K562 (cell line): ENCODE measurements around the gene CCR9. TPM values are rescaled to one million over a fixed set of nuclear protein-coding genes. Genes with fewer than 3 reads are reported as not detected.

Experiments used
- ATF7 ChIP-seq: fragments of 450-650 bp; IDR thresholded peaks from 2 replicates; pipeline ENCODE4 v1.7.1; 2014; ENCODE audit warnings: mild to moderate bottlenecking, moderate library complexity
- MTF1 ChIP-seq: fragments of 250-450 bp; sonication (Bioruptor Pico); IDR thresholded peaks from 2 replicates; pipeline ENCODE4 v1.9.0; 2021; ENCODE audit warnings: moderate library complexity, mild to moderate bottlenecking, inconsistent platforms, borderline replicate concordance
- NEUROD1 ChIP-seq: fragments of 150-350 bp; IDR thresholded peaks from 2 replicates; pipeline ENCODE4 v1.6.1; 2014; ENCODE audit warnings: borderline replicate concordance, low read length, low read depth; ENCODE audit not compliant: partially characterized antibody
- RFX1 ChIP-seq: fragments of 450-650 bp; IDR thresholded peaks from 2 replicates; pipeline ENCODE4 v1.6.1; 2016; ENCODE audit warnings: mild to moderate bottlenecking, moderate library complexity
- SMC3 ChIP-seq: conservative IDR thresholded peaks from 2 replicates; pipeline ENCODE4 v1.6.1; 2011; ENCODE audit warnings: low read depth, low read length, improper control_type of control experiment; ENCODE audit not compliant: insufficient read depth
- SRSF9 ChIP-seq: fragments of 200-400 bp; formaldehyde crosslinking; IDR thresholded peaks from 2 replicates; pipeline ENCODE4 v1.6.1; 2017; ENCODE audit warnings: low read depth, low read length, borderline replicate concordance
- YBX1 ChIP-seq: fragments of 450-650 bp; IDR thresholded peaks from 2 replicates; pipeline ENCODE4 v1.7.1; 2016; ENCODE audit warnings: mild to moderate bottlenecking
- YY1 ChIP-seq, 3 experiments: IDR thresholded peaks; 2 replicates each; pipeline ENCODE4 v1.6.1; 2011; ENCODE audit warnings: low read length in 2 of 3, mild to moderate bottlenecking in 2 of 3, moderate library complexity in 2 of 3, borderline replicate concordance in 1 of 3, control low read depth in 1 of 3, low read depth in 1 of 3; ENCODE audit not compliant: insufficient read depth in 3 of 3, insufficient replicate concordance in 2 of 3, control insufficient read depth in 1 of 3, insufficient read length in 1 of 3; ENCODE audit errors: extremely low read depth in 1 of 3
- ZC3H4 ChIP-seq: sonication (generic); formaldehyde crosslinking; IDR thresholded peaks from 2 replicates; pipeline ENCODE4 v1.9.0; 2021; ENCODE audit warnings: missing genetic modification reagents, borderline replicate concordance
- ZNF184 ChIP-seq: sonication (generic); formaldehyde crosslinking; IDR thresholded peaks from 2 replicates; pipeline ENCODE4 v1.5.0; 2020; ENCODE audit warnings: missing genetic modification reagents
- ZNF695 ChIP-seq: fragments of 450-650 bp; formaldehyde crosslinking; IDR thresholded peaks from 2 replicates; pipeline ENCODE4 v1.4.0; 2020; ENCODE audit warnings: mild to moderate bottlenecking, moderate library complexity
- ZSCAN32 ChIP-seq: fragments of 450-650 bp; formaldehyde crosslinking; IDR thresholded peaks from 2 replicates; pipeline ENCODE4 v1.4.0; 2020; ENCODE audit warnings: mild to moderate bottlenecking, moderate library complexity
- polyA plus RNA-seq, 8 experiments: library from polyadenylated mRNA; depleted of rRNA in 4 of 8; stranded (reverse) in 5 of 8; unstranded in 3 of 8; fragments of >200 nt; fragmentation: Nextera tagmentation in 2 of 8; fragmentation: Illumina TruSeq in 1 of 8; extraction: Ambion mirVana in 2 of 8; extraction: Trizol in 1 of 8; gene quantifications; 2 replicates each; pipeline versions ENCODE4 v1.2.1 to v1.2.3, GENCODE V29; 2011 to 2014; ENCODE audit warnings: inconsistent platforms in 1 of 8, missing spikeins in 1 of 8
- total RNA-seq, 7 experiments: library from RNA; depleted of rRNA in 6 of 7; stranded (reverse); fragments of >200 nt in 6 of 7; fragmentation: Illumina TruSeq in 2 of 7; extraction: Trizol in 2 of 7; gene quantifications; 2 replicates each; pipeline versions ENCODE4 v1.2.1 to v1.2.3, GENCODE V29; 2011 to 2021; ENCODE audit warnings: low replicate concordance in 1 of 7
- TF ChIP-seq, protein P1 (sequence below), 2 experiments: IDR thresholded peaks; 2 replicates each; pipeline ENCODE4 v1.6.1; 2011; ENCODE audit warnings: borderline replicate concordance in 1 of 2, control low read depth in 1 of 2, low read depth in 1 of 2, low read length in 1 of 2, mild to moderate bottlenecking in 1 of 2, mixed read lengths in 1 of 2, moderate library complexity in 1 of 2; ENCODE audit not compliant: insufficient read depth in 1 of 2, insufficient read length in 1 of 2, poor library complexity in 1 of 2, severe bottlenecking in 1 of 2; ENCODE audit errors: extremely low read depth in 1 of 2
- TF ChIP-seq, protein P2 (sequence below): fragments of 250-450 bp; sonication (Bioruptor Pico); IDR thresholded peaks from 2 replicates; pipeline ENCODE4 v1.9.0; 2021; ENCODE audit warnings: mild to moderate bottlenecking
- TF ChIP-seq, protein P3 (sequence below), 2 experiments: fragments of 450-650 bp in 1 of 2; sonication (generic) in 1 of 2; formaldehyde crosslinking; conservative IDR thresholded peaks; 2 replicates each; pipeline versions ENCODE4 v1.4.0 to v1.8.1; 2020 to 2022; ENCODE audit warnings: mild to moderate bottlenecking in 1 of 2, missing genetic modification reagents in 1 of 2
- TF ChIP-seq, protein P4 (sequence below): sonication (generic); formaldehyde crosslinking; IDR thresholded peaks from 2 replicates; pipeline ENCODE4 v1.8.0; 2022; ENCODE audit warnings: missing genetic modification reagents, mild to moderate bottlenecking, borderline replicate concordance
- TF ChIP-seq, protein P5 (sequence below): fragments of 250-450 bp; sonication (Bioruptor Pico); IDR thresholded peaks from 2 replicates; pipeline ENCODE4 v1.4.0; 2020; ENCODE audit warnings: mild to moderate bottlenecking, moderate library complexity, borderline replicate concordance

The CCR9 gene
- total and polyA plus RNA-seq, 9 of the 15 experiments (the other 6 are each of a cell fraction or from before 2014, with no cell fraction given), result not detected

DNA sequence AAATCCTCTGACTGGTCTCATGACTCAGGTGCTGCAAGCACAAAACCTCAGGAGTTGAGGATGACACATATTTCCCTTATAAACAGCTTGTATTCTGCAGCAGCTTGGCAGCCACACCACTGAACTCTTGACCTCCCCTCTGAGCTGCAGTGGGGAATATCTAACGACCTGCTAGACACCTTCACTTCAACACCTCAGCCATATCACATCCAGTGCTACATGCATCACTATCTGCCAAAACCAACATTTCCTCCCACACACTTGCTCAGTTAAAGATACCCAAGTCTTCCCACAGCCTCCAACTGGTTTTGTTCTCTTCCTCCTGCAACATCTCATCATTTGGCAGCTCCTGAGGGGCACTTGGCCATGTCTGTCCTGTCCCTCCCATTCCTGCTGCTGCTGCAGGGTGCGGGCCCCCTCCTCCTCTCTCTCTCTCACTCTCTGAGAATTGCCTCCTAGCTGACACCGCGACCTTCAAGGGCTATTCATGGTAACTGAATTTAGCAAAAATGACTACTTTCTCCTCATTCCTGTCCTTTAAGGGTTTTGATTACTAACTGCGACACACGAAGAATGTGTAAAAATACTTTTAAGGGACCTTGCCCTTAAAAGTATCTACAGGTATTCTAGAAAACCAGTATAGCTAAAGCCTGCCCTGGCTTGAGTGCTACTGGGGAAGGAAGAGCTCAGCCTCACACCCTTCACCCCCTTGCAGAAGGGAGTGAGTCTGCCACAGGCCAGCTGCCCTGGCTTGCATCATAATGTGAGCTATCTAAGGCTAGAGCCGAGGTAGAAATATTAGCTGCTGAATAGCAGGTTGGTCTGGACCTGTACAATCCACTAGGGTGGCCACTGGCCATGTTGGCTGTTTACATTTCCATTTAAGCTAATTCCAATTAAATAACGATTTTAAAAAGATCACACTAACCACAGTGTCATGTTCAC is 5.0 kb upstream of the CCR9 start (continued):
- TF ChIP-seq, protein P1, sequence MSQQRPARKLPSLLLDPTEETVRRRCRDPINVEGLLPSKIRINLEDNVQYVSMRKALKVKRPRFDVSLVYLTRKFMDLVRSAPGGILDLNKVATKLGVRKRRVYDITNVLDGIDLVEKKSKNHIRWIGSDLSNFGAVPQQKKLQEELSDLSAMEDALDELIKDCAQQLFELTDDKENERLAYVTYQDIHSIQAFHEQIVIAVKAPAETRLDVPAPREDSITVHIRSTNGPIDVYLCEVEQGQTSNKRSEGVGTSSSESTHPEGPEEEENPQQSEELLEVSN (IDR thresholded peaks at IDR 0.05; ENCODE audit: borderline replicate concordance in 1 of 2, extremely low read depth in 1 of 2, insufficient read depth in 1 of 2, insufficient read length in 1 of 2, low read depth in 1 of 2, low read length in 1 of 2, poor library complexity in 1 of 2, severe bottlenecking in 1 of 2), result no peak
- no peak for TF ChIP-seq MTF1 (CRISPR knock-in tag)
- no peak for TF ChIP-seq SMC3
- TF ChIP-seq, protein P2, sequence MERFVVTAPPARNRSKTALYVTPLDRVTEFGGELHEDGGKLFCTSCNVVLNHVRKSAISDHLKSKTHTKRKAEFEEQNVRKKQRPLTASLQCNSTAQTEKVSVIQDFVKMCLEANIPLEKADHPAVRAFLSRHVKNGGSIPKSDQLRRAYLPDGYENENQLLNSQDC, result no peak
- no peak for TF ChIP-seq ZNF695 (CRISPR knock-in tag)
- TF ChIP-seq ZSCAN32 (CRISPR knock-in tag), result no peak
- TF ChIP-seq, protein P3, sequence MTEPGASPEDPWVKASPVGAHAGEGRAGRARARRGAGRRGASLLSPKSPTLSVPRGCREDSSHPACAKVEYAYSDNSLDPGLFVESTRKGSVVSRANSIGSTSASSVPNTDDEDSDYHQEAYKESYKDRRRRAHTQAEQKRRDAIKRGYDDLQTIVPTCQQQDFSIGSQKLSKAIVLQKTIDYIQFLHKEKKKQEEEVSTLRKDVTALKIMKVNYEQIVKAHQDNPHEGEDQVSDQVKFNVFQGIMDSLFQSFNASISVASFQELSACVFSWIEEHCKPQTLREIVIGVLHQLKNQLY (CRISPR knock-in tag; conservative IDR thresholded peaks at IDR 0.05), result no peak
- TF ChIP-seq ZC3H4 (CRISPR knock-in tag), result no peak
- TF ChIP-seq SRSF9, result no peak
- TF ChIP-seq, protein P4, sequence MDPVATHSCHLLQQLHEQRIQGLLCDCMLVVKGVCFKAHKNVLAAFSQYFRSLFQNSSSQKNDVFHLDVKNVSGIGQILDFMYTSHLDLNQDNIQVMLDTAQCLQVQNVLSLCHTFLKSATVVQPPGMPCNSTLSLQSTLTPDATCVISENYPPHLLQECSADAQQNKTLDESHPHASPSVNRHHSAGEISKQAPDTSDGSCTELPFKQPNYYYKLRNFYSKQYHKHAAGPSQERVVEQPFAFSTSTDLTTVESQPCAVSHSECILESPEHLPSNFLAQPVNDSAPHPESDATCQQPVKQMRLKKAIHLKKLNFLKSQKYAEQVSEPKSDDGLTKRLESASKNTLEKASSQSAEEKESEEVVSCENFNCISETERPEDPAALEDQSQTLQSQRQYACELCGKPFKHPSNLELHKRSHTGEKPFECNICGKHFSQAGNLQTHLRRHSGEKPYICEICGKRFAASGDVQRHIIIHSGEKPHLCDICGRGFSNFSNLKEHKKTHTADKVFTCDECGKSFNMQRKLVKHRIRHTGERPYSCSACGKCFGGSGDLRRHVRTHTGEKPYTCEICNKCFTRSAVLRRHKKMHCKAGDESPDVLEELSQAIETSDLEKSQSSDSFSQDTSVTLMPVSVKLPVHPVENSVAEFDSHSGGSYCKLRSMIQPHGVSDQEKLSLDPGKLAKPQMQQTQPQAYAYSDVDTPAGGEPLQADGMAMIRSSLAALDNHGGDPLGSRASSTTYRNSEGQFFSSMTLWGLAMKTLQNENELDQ, result no peak
- no peak for TF ChIP-seq YY1 (IDR thresholded peaks at IDR 0.05; ENCODE audit: borderline replicate concordance in 1 of 3, control insufficient read depth in 1 of 3, extremely low read depth in 1 of 3, insufficient read depth in 3 of 3, insufficient read length in 1 of 3, insufficient replicate concordance in 2 of 3, low read depth in 1 of 3, low read length in 2 of 3)
- TF ChIP-seq YBX1, result no peak
- TF ChIP-seq, protein P5, sequence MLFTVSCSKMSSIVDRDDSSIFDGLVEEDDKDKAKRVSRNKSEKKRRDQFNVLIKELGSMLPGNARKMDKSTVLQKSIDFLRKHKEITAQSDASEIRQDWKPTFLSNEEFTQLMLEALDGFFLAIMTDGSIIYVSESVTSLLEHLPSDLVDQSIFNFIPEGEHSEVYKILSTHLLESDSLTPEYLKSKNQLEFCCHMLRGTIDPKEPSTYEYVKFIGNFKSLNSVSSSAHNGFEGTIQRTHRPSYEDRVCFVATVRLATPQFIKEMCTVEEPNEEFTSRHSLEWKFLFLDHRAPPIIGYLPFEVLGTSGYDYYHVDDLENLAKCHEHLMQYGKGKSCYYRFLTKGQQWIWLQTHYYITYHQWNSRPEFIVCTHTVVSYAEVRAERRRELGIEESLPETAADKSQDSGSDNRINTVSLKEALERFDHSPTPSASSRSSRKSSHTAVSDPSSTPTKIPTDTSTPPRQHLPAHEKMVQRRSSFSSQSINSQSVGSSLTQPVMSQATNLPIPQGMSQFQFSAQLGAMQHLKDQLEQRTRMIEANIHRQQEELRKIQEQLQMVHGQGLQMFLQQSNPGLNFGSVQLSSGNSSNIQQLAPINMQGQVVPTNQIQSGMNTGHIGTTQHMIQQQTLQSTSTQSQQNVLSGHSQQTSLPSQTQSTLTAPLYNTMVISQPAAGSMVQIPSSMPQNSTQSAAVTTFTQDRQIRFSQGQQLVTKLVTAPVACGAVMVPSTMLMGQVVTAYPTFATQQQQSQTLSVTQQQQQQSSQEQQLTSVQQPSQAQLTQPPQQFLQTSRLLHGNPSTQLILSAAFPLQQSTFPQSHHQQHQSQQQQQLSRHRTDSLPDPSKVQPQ, result no peak
- no peak for TF ChIP-seq RFX1
- TF ChIP-seq ATF7, result peak; percentile 21; the same call in 1 of the 2 replicates
- no peak for TF ChIP-seq NEUROD1
- no peak for TF ChIP-seq ZNF184 (CRISPR knock-in tag)
